GM18858 (cell line): ENCODE measurements around the gene PARVB.
"Not testable (repeated sequence)": the region's sequence is repeated elsewhere in the genome, so short reads cannot be mapped to it uniquely, and the experiment has no call there.

Experiments used
- ATAC-seq: cut with Tn5 transposase; IDR thresholded peaks from one replicate; pipeline ENCODE4 v1.9.1; 2021; ENCODE audit not compliant: unreplicated experiment

The PARVB gene

GRCh38 chr22:44102121-44102520, 78.0 kb downstream of the PARVB start:
- no peak for ATAC-seq

GRCh38 chr22:44102856-44103255, 78.8 kb downstream of the PARVB start:
- no peak for ATAC-seq

- no peak for ATAC-seq
Observed at GRCh38 chr22:44103735-44104480, 79.8 kb downstream of the PARVB start.

- ATAC-seq: no peak
Observed at GRCh38 chr22:44107340-44107739, 83.2 kb downstream of the PARVB start.

- no peak for ATAC-seq
Observed at GRCh38 chr22:44108076-44108475, 84.0 kb downstream of the PARVB start.

- ATAC-seq: no peak
Observed at GRCh38 chr22:44108806-44109385, 84.8 kb downstream of the PARVB start.

- ATAC-seq: no peak
Observed at GRCh38 chr22:44109416-44109815, 85.3 kb downstream of the PARVB start.

- ATAC-seq: not testable (repeated sequence)
Observed at GRCh38 chr22:44110656-44111055, 86.6 kb downstream of the PARVB start.

- ATAC-seq: no peak
Observed at GRCh38 chr22:44111562-44112155, 87.6 kb downstream of the PARVB start.

GRCh38 chr22:44112191-44112590, 88.1 kb downstream of the PARVB start:
- ATAC-seq: no peak

- ATAC-seq: no peak
Observed at GRCh38 chr22:44116331-44116730, 92.2 kb downstream of the PARVB start.

GRCh38 chr22:44116755-44117684, 92.9 kb downstream of the PARVB start:
- no peak for ATAC-seq

- ATAC-seq: no peak
Observed at GRCh38 chr22:44117746-44118145, 93.6 kb downstream of the PARVB start.

- ATAC-seq: no peak
Observed at GRCh38 chr22:44118645-44119315, 94.7 kb downstream of the PARVB start.

GRCh38 chr22:44119669-44120313, 95.7 kb downstream of the PARVB start:
- no peak for ATAC-seq

- ATAC-seq: no peak
Observed at GRCh38 chr22:44120314-44120704, 96.2 kb downstream of the PARVB start.

- no peak for ATAC-seq
Observed at GRCh38 chr22:44125421-44125820, 101.3 kb downstream of the PARVB start.

GRCh38 chr22:44126807-44127206, 102.7 kb downstream of the PARVB start:
- ATAC-seq: no peak

GRCh38 chr22:44127356-44127755, 103.3 kb downstream of the PARVB start:
- no peak for ATAC-seq

GRCh38 chr22:44128958-44129618, 105.0 kb downstream of the PARVB start:
- ATAC-seq: no peak
